ENCODE measurements around the gene TMPRSS2. TPM values are rescaled to one million over a fixed set of nuclear protein-coding genes. Genes with fewer than 3 reads are reported as not detected.

Gene TMPRSS2
- total RNA-seq, 4 donors from 2014 or later: 5.9 to 36.7 (median 10.5) TPM

- Histone ChIP-seq H3K36me3 (peaks cover 77% of the 10 kb centered on the region), H3K4me1 (no peaks in the 10 kb centered on the region), H3K27ac (no peak overlapping the region), H3K9me3 (no peaks in the 10 kb centered on the region), H3K4me3 (no peak overlapping the region), H3K27me3 (no peaks in the 10 kb centered on the region)
- no peak for TF ChIP-seq POLR2AphosphoS5 (IDR thresholded peaks at IDR 0.05)
- no peak for TF ChIP-seq POLR2A (IDR thresholded peaks at IDR 0.05)
- TF ChIP-seq EP300 (IDR thresholded peaks at IDR 0.05): no peak
- TF ChIP-seq CTCF (IDR thresholded peaks at IDR 0.05): no peak
- WGBS: 93% methylated on average over 7 of the region's 7 CpGs
- DNase-seq (ENCODE audit: low spot score in 2 of 2): peak in 1 of 2 donors; percentile 11
Observed at GRCh38 chr21:41443562-41443961, 64.4 kb downstream of the TMPRSS2 start.

- no peak for DNase-seq (ENCODE audit: low spot score in 2 of 2)
- Histone ChIP-seq H3K36me3 (peaks cover 81% of the 10 kb centered on the region), H3K4me3 (no peak overlapping the region), H3K4me1 (no peaks in the 10 kb centered on the region), H3K27me3 (no peaks in the 10 kb centered on the region), H3K9me3 (no peaks in the 10 kb centered on the region), H3K27ac (no peak overlapping the region)
- WGBS: 90% methylated on average over 2 of the region's 2 CpGs
- TF ChIP-seq CTCF (IDR thresholded peaks at IDR 0.05) (no peak), POLR2AphosphoS5 (IDR thresholded peaks at IDR 0.05) (no peak), POLR2A (IDR thresholded peaks at IDR 0.05) (no peak), EP300 (IDR thresholded peaks at IDR 0.05) (no peak)
Observed at GRCh38 chr21:41442481-41443186, 65.3 kb downstream of the TMPRSS2 start.

- Histone ChIP-seq H3K9me3 (no peaks in the 10 kb centered on the region), H3K4me3 (no peak overlapping the region), H3K4me1 (no peaks in the 10 kb centered on the region), H3K27me3 (no peaks in the 10 kb centered on the region), H3K36me3 (peaks cover 80% of the 10 kb centered on the region), H3K27ac (no peak overlapping the region)
- DNase-seq (ENCODE audit: low spot score in 2 of 2): peak in 1 of 2 donors; percentile 35
- 98% methylated on average over 9 of the region's 14 CpGs for WGBS
- TF ChIP-seq POLR2AphosphoS5 (IDR thresholded peaks at IDR 0.05) (no peak), CTCF (IDR thresholded peaks at IDR 0.05) (no peak), POLR2A (IDR thresholded peaks at IDR 0.05) (no peak), EP300 (IDR thresholded peaks at IDR 0.05) (no peak)
Observed at GRCh38 chr21:41441546-41441945, 66.4 kb downstream of the TMPRSS2 start.

- Histone ChIP-seq H3K27ac (no peak overlapping the region), H3K27me3 (no peaks in the 10 kb centered on the region), H3K4me3 (no peak overlapping the region), H3K4me1 (no peaks in the 10 kb centered on the region), H3K9me3 (no peaks in the 10 kb centered on the region), H3K36me3 (peaks cover 82% of the 10 kb centered on the region)
- no peak for DNase-seq (ENCODE audit: low spot score in 2 of 2)
- TF ChIP-seq POLR2AphosphoS5 (IDR thresholded peaks at IDR 0.05): no peak
- TF ChIP-seq POLR2A (IDR thresholded peaks at IDR 0.05): no peak
- TF ChIP-seq CTCF (IDR thresholded peaks at IDR 0.05): no peak
- no peak for TF ChIP-seq EP300 (IDR thresholded peaks at IDR 0.05)
- WGBS: 79% methylated on average over 4 of the region's 4 CpGs
Observed at GRCh38 chr21:41439248-41439647, 68.7 kb downstream of the TMPRSS2 start.

GRCh38 chr21:41438425-41439113 lies 69.4 kb downstream of the TMPRSS2 start:
- 88% methylated on average over 13 of the region's 13 CpGs for WGBS
- Histone ChIP-seq H3K36me3 (peaks cover 84% of the 10 kb centered on the region), H3K27me3 (no peaks in the 10 kb centered on the region), H3K4me3 (no peak overlapping the region), H3K4me1 (no peaks in the 10 kb centered on the region), H3K9me3 (no peaks in the 10 kb centered on the region), H3K27ac (no peak overlapping the region)
- TF ChIP-seq CTCF (IDR thresholded peaks at IDR 0.05): no peak
- TF ChIP-seq EP300 (IDR thresholded peaks at IDR 0.05): no peak
- no peak for TF ChIP-seq POLR2AphosphoS5 (IDR thresholded peaks at IDR 0.05)
- TF ChIP-seq POLR2A (IDR thresholded peaks at IDR 0.05): no peak
- DNase-seq (ENCODE audit: low spot score in 2 of 2): no peak
